Right lobe of liver (tissue), 6 donors: Measurements from ENCODE around the gene FOXP2. TPM values are rescaled to one million over a fixed set of nuclear protein-coding genes. Genes with fewer than 3 reads are reported as not detected.
A peak's percentile ranks its signal among the peaks of the same experiment; 100 is the strongest.
"Not testable (repeated sequence)": the region's sequence is repeated elsewhere in the genome, so short reads cannot be mapped to it uniquely, and the experiment has no call there.

ENCODE experiments used
- ATAC-seq, 4 donors: fragments of 200-7000 bp; cut with Tn5 transposase; one replicate each; pipeline ENCODE4 v1.9.1; 2020; ENCODE audit warnings: mild to moderate bottlenecking in 4 of 4, moderate library complexity in 4 of 4
- DNase-seq, 3 donors: peaks; one replicate each; pipeline ENCODE4 v3.0.0-alpha.2; 2020
- H3K27ac ChIP-seq, 3 donors: fragments of 200-600 bp; one replicate each; pipeline ENCODE4 v1.8.0; 2022
- H3K27me3 ChIP-seq, 2 donors: fragments of 200-600 bp; one replicate each; pipeline ENCODE4 v1.8.0; 2022
- H3K36me3 ChIP-seq, 4 donors: fragments of 200-600 bp; sonication (generic) in 1 of 4; one replicate each; pipeline versions ENCODE4 v1.5.1 to v1.8.0; 2017 to 2022; ENCODE audit warnings: control low read depth in 1 of 4
- H3K4me1 ChIP-seq, 4 donors: fragments of 200-600 bp; sonication (generic) in 1 of 4; one replicate each; pipeline versions ENCODE4 v1.5.1 to v1.8.0; 2017 to 2022; ENCODE audit warnings: control low read depth in 1 of 4
- H3K4me3 ChIP-seq, 3 donors: fragments of 200-600 bp; one replicate each; pipeline ENCODE4 v1.8.0; 2022
- H3K9me3 ChIP-seq, 4 donors: fragments of 200-600 bp; sonication (generic) in 1 of 4; one replicate each; pipeline versions ENCODE4 v1.5.1 to v1.8.0; 2017 to 2022; ENCODE audit warnings: control low read depth in 1 of 4
- POLR2A ChIP-seq: fragments of 450-650 bp; IDR thresholded peaks from one replicate; pipeline ENCODE4 v1.6.1; 2017; ENCODE audit warnings: antibody characterized with exemption, mild to moderate bottlenecking
- WGBS: methylation state at CpG from one replicate; pipeline ENCODE4 v1.1.6; 2018; ENCODE audit warnings: low coverage, low lambda C conversion rate; ENCODE audit not compliant: insufficient coverage; ENCODE audit errors: missing lambda C conversion rate; 5-methylcytosine and 5-hydroxymethylcytosine counted together
- intact Hi-C, 2 donors: fragments of 100-400 bp; cut with DNase I; formaldehyde crosslinking; loops; one replicate each; pipeline versions ENCODE4 v1.11.2 to v1.14.1; 2022
- total RNA-seq, 6 experiments: library from RNA; depleted of rRNA in 2 of 6; stranded (reverse); fragments of >200 nt in 2 of 6; fragmentation: NEBNext Ultra II Directional in 3 of 6; extraction: Animal tissue kit (Norgen Biotek cat#: 25700) in 3 of 6; gene quantifications; one replicate each; pipeline versions ENCODE4 v1.1.0 to v1.2.4, GENCODE V29; 2016 to 2023
- TF ChIP-seq, protein P1 (sequence below), 4 donors: fragments of 200-600 bp in 3 of 4; fragments of 450-650 bp in 1 of 4; IDR thresholded peaks; one replicate each; pipeline versions ENCODE4 v1.5.1 to v1.8.0; 2016 to 2022; ENCODE audit warnings: antibody characterized with exemption in 4 of 4, mild to moderate bottlenecking in 2 of 4
- donor health status: DM: no; HTN: yes; CAD: no.
- donor health status: DM: no; HTN: no; CAD: no.
- donor health status: DM: no; HTN: no; CAD: no.
- donor health status: DM: no; HTN: yes; CAD: no.
- donor health status: DM: no; HTN: yes; CAD: no.

FOXP2 gene
- total RNA-seq, 6 experiments from 2014 or later, result 2.9 to 8.3 (median 4.4) TPM

DNA sequence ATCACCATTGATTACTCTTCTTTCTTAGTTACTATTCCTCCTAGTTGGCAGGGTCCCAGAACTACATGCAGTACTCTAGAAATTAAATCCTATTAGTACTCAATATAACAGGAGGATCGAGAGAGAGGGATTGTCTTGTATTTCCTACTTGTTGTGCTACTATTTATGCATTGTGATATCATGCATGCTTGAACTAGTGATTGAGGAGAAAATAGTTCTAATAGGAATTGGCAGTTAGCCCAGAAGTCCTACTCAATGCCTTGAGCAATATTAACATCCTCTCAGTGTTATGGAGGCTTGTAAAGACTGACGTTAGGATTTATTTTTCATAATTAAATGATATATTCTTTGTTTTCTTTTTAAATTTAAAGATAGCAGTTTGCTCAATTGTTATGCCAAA, 67.4 kb downstream of the FOXP2 start:
- WGBS, result 69% methylated on average over 2 of the region's 2 CpGs
- ATAC-seq, result peak in 3 of 4 donors; percentile 28 to 46 (median 36)

DNA sequence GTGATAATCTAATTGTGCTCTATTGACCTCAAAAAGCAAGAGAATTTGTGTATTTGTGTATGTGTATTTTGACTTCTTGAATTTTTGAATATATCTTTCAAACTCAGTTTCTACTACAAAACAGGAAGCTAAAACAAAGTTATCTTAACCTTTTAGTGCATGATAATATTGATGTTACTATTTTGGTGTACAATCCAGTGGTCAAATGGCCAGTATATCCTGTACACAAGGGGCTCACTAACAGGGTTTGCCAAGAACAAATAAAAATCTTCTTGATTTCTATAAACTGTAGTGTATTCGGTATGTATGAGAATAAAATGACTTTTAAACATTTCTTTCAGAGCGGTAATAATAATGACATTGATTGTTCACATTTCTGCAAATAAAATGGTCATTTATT, 69.6 kb downstream of the FOXP2 start:
- Histone ChIP-seq H3K4me3 (no peak overlapping the region), H3K4me1 (no peaks in the 10 kb centered on the region), H3K9me3 (no peaks in the 10 kb centered on the region), H3K27ac (no peak overlapping the region), H3K36me3 (no peaks in the 10 kb centered on the region), H3K27me3 (no peaks in the 10 kb centered on the region)
- WGBS, result 86% methylated on average over 2 of the region's 2 CpGs
- intact Hi-C loops, result no loop called here
- no peak for ATAC-seq
- DNase-seq, result no peak
- TF ChIP-seq POLR2A, result no peak
- TF ChIP-seq, protein P1, sequence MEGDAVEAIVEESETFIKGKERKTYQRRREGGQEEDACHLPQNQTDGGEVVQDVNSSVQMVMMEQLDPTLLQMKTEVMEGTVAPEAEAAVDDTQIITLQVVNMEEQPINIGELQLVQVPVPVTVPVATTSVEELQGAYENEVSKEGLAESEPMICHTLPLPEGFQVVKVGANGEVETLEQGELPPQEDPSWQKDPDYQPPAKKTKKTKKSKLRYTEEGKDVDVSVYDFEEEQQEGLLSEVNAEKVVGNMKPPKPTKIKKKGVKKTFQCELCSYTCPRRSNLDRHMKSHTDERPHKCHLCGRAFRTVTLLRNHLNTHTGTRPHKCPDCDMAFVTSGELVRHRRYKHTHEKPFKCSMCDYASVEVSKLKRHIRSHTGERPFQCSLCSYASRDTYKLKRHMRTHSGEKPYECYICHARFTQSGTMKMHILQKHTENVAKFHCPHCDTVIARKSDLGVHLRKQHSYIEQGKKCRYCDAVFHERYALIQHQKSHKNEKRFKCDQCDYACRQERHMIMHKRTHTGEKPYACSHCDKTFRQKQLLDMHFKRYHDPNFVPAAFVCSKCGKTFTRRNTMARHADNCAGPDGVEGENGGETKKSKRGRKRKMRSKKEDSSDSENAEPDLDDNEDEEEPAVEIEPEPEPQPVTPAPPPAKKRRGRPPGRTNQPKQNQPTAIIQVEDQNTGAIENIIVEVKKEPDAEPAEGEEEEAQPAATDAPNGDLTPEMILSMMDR (IDR thresholded peaks at IDR 0.05), result no peak

More for the DNA sequence above, 67.4 kb downstream of the FOXP2 start:
- intact Hi-C loops, result no loop called here
- Histone ChIP-seq H3K27me3 (no peaks in the 10 kb centered on the region), H3K36me3 (no peaks in the 10 kb centered on the region), H3K4me1 (no peaks in the 10 kb centered on the region), H3K27ac (no peak overlapping the region), H3K9me3 (no peaks in the 10 kb centered on the region), H3K4me3 (no peak overlapping the region)
- TF ChIP-seq, protein P1 (IDR thresholded peaks at IDR 0.05), result no peak
- no peak for TF ChIP-seq POLR2A
- DNase-seq, result no peak

DNA sequence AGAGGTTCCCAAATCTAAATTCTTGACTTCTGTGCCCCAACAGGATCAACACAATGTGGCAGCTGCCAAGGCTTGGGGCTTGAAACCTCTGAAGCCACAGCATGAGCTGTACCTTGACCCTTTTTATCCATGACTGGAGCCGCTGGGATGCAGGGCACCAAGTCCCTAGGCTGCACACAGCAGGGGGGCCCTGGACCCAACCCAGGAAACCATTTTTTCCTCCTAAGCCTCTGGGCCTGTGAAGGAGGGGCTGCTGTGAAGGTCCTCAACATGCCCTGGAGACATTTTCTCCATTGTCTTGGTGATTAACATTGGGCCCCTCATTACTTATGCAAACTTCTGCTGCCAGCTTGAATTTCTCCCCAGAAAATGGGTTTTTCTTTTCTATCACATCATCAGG, 72.6 kb downstream of the FOXP2 start:
- H3K27ac ChIP-seq, result no peak overlapping the region
- H3K36me3 ChIP-seq, result no peaks in the 10 kb centered on the region
- no peaks in the 10 kb centered on the region for H3K9me3 ChIP-seq
- no CpG with 5 or more reads among the region's 1 CpG for WGBS
- H3K4me3 ChIP-seq, result no peak overlapping the region
- TF ChIP-seq, protein P1 (IDR thresholded peaks at IDR 0.05), result no peak
- TF ChIP-seq POLR2A, result no peak
- intact Hi-C loops, result no loop called here
- H3K27me3 ChIP-seq, result no peaks in the 10 kb centered on the region
- DNase-seq (no peak), ATAC-seq (no peak)
- H3K4me1 ChIP-seq, result no peaks in the 10 kb centered on the region

DNA sequence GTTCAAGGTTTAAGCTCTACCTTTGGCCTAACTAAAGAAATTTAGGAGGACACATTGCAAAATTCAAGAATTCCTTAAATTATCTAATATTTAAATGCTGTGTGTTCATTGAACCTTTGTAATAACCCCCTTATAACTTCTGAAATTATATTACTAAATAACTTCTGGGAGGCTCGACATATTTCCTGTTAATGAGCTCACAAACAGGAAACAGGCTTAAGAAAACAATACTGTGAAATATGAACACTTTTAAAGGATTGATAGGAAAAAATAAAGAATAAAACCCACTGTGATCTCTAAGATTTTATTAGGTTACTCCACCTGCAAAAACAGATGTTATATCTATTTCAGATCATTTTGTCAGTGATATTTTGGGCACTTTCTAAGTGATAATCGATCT, 74.1 kb downstream of the FOXP2 start:
- ATAC-seq (no peak), DNase-seq (no peak)
- H3K4me1 ChIP-seq, result no peaks in the 10 kb centered on the region
- TF ChIP-seq, protein P1 (IDR thresholded peaks at IDR 0.05), result no peak
- TF ChIP-seq POLR2A, result no peak
- H3K9me3 ChIP-seq, result no peaks in the 10 kb centered on the region
- H3K27me3 ChIP-seq, result no peaks in the 10 kb centered on the region
- no peak overlapping the region for H3K27ac ChIP-seq
- H3K4me3 ChIP-seq, result no peak overlapping the region
- intact Hi-C loops, result no loop called here
- H3K36me3 ChIP-seq, result no peaks in the 10 kb centered on the region
- WGBS, result 62% methylated on average over 2 of the region's 2 CpGs

DNA sequence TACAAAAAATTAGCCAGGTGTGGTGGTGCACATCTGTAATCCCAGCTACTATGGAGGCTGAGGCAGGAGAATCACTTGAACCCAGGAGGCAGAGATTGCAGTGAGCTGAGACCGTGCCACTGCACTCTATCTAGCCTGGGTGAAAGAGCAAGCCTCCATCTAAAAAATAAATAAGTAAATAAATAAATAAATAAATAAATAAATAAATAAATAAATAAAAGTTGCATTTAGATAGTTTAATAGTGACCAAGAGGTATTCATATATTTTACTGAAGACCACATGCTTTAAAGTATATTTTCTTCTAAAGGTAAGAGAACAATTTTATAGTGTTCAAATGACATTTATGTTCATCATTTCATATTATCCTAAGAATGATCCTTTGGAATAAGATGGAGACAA, 82.9 kb downstream of the FOXP2 start:
- H3K36me3 ChIP-seq, intact Hi-C loops, H3K27ac ChIP-seq, H3K4me3 ChIP-seq, ATAC-seq, H3K9me3 ChIP-seq, DNase-seq, H3K4me1 ChIP-seq, H3K27me3 ChIP-seq: not testable (repeated sequence)
- WGBS, result 100% methylated on average over 1 of the region's 1 CpG
